HepG2 (cell line): ENCODE data around the gene PHF21B. TPM values are rescaled to one million over a fixed set of nuclear protein-coding genes. Genes with fewer than 3 reads are reported as not detected.
A peak's percentile ranks its signal among the peaks of the same experiment; 100 is the strongest.

ENCODE experiments used
- AGO1 ChIP-seq: fragments of 200-400 bp; formaldehyde crosslinking; IDR thresholded peaks from 2 replicates; pipeline ENCODE4 v1.6.1; 2017; ENCODE audit warnings: mild to moderate bottlenecking, low read depth, low read length, moderate library complexity; ENCODE audit not compliant: poor library complexity, severe bottlenecking
- CEBPB ChIP-seq: IDR thresholded peaks from 2 replicates; pipeline ENCODE4 v1.6.1; 2011; ENCODE audit warnings: low read depth, low read length, improper control_type of control experiment, borderline replicate concordance
- ERF ChIP-seq: IDR thresholded peaks from 2 replicates; pipeline ENCODE4 v1.6.1; 2018; ENCODE audit warnings: missing biosample characterization, missing genetic modification reagents
- ESRRA ChIP-seq: sonication (generic); formaldehyde crosslinking; IDR thresholded peaks from 2 replicates; pipeline ENCODE4 v1.5.1; 2020; ENCODE audit warnings: mild to moderate bottlenecking, low read depth, missing genetic modification reagents
- HNRNPLL ChIP-seq: fragments of 200-400 bp; formaldehyde crosslinking; IDR thresholded peaks from 2 replicates; pipeline ENCODE4 v1.6.1; 2017; ENCODE audit warnings: mild to moderate bottlenecking, low read depth, low read length; ENCODE audit not compliant: poor library complexity, severe bottlenecking
- IKZF1 ChIP-seq: fragments of 450-650 bp; IDR thresholded peaks from 2 replicates; pipeline ENCODE4 v1.7.1; 2016
- MXI1 ChIP-seq: IDR thresholded peaks from 3 replicates; pipeline ENCODE4 v1.6.1; 2012; ENCODE audit warnings: low read depth, low read length, inconsistent platforms, borderline replicate concordance
- NR0B2 ChIP-seq: sonication (generic); formaldehyde crosslinking; IDR thresholded peaks from 2 replicates; pipeline ENCODE4 v1.4.0; 2020; ENCODE audit warnings: mild to moderate bottlenecking, missing genetic modification reagents
- RBAK ChIP-seq: sonication (generic); formaldehyde crosslinking; IDR thresholded peaks from 2 replicates; pipeline ENCODE4 v1.5.1; 2020; ENCODE audit warnings: mild to moderate bottlenecking, missing genetic modification reagents
- RBM22 ChIP-seq: fragments of 200-400 bp; formaldehyde crosslinking; optimal IDR thresholded peaks from 2 replicates; pipeline ENCODE3; 2017; ENCODE audit warnings: mild to moderate bottlenecking, low read length, moderate library complexity
- ZNF180 ChIP-seq: sonication (generic); formaldehyde crosslinking; IDR thresholded peaks from 2 replicates; pipeline ENCODE4 v1.4.0; 2020; ENCODE audit warnings: low read depth, missing genetic modification reagents, borderline replicate concordance
- ZNF329 ChIP-seq: sonication (generic); formaldehyde crosslinking; IDR thresholded peaks from 2 replicates; pipeline ENCODE4 v1.9.0; 2021; ENCODE audit warnings: low read depth, mild to moderate bottlenecking, missing genetic modification reagents
- ZNF331 ChIP-seq: sonication (generic); formaldehyde crosslinking; IDR thresholded peaks from 2 replicates; pipeline ENCODE4 v1.4.0; 2020; ENCODE audit warnings: missing genetic modification reagents
- ZNF550 ChIP-seq: sonication (generic); formaldehyde crosslinking; IDR thresholded peaks from 2 replicates; pipeline ENCODE4 v1.4.0; 2020; ENCODE audit warnings: mild to moderate bottlenecking, missing genetic modification reagents, borderline replicate concordance
- ZUFSP ChIP-seq: sonication (generic); formaldehyde crosslinking; IDR thresholded peaks from 2 replicates; pipeline ENCODE4 v1.9.0; 2021; ENCODE audit warnings: missing genetic modification reagents, mild to moderate bottlenecking, borderline replicate concordance
- ZXDC ChIP-seq: sonication (generic); formaldehyde crosslinking; IDR thresholded peaks from 2 replicates; pipeline ENCODE4 v1.5.0; 2020; ENCODE audit warnings: mild to moderate bottlenecking, missing genetic modification reagents
- polyA plus RNA-seq, 8 experiments: library from polyadenylated mRNA; depleted of rRNA in 3 of 8; stranded (reverse) in 7 of 8; unstranded in 1 of 8; fragments of >200 nt; fragmentation: Illumina TruSeq in 4 of 8; extraction: Trizol in 4 of 8; gene quantifications; 2 replicates each; pipeline versions ENCODE4 v1.2.1 to v1.2.3, GENCODE V29; 2011 to 2016; ENCODE audit warnings: low read depth in 4 of 8, missing spikeins in 1 of 8, mixed read lengths in 1 of 8; ENCODE audit not compliant: insufficient read depth in 1 of 8
- total RNA-seq, 5 experiments: library from RNA; depleted of rRNA; stranded (reverse); fragments of >200 nt; fragmentation: Illumina TruSeq; extraction: Trizol; gene quantifications; 2 replicates each; pipeline ENCODE4 v1.2.3, GENCODE V29; 2016; ENCODE audit warnings: low read depth in 1 of 5
- TF ChIP-seq, protein P1 (sequence below): sonication (generic); formaldehyde crosslinking; IDR thresholded peaks from 2 replicates; pipeline ENCODE4 v1.5.1; 2020; ENCODE audit warnings: mild to moderate bottlenecking, moderate library complexity, missing genetic modification reagents
- TF ChIP-seq, protein P2 (sequence below): sonication (generic); formaldehyde crosslinking; IDR thresholded peaks from 2 replicates; pipeline ENCODE4 v1.4.0; 2020; ENCODE audit warnings: missing genetic modification reagents

The PHF21B gene
- total and polyA plus RNA-seq, 2 of the 13 experiments (the other 11 are each of a cell fraction or from before 2014, with no cell fraction given), result not detected

GRCh38 chr22:44975427-44976262 lies 34.2 kb downstream of the PHF21B start (continued):
- TF ChIP-seq ERF (CRISPR knock-in tag), result peak; percentile 98
- TF ChIP-seq ESRRA, result no peak; the same call in 1 of the 2 replicates
- TF ChIP-seq AGO1, result no peak
- no peak for TF ChIP-seq RBAK (CRISPR knock-in tag)
- no peak for TF ChIP-seq IKZF1
- TF ChIP-seq RBM22, result no peak
- peak; percentile 61; the same call in 1 of the 2 replicates for TF ChIP-seq ZNF329 (CRISPR knock-in tag)
- no peak; the same call in 1 of the 2 replicates for TF ChIP-seq ZNF180 (CRISPR knock-in tag)
- no peak for TF ChIP-seq ZUFSP
- TF ChIP-seq NR0B2 (CRISPR knock-in tag), result peak; percentile 74; the same call in 1 of the 2 replicates
- no peak for TF ChIP-seq HNRNPLL
- TF ChIP-seq CEBPB, result peak; percentile 33; the same call in 1 of the 2 replicates
- TF ChIP-seq, protein P1, sequence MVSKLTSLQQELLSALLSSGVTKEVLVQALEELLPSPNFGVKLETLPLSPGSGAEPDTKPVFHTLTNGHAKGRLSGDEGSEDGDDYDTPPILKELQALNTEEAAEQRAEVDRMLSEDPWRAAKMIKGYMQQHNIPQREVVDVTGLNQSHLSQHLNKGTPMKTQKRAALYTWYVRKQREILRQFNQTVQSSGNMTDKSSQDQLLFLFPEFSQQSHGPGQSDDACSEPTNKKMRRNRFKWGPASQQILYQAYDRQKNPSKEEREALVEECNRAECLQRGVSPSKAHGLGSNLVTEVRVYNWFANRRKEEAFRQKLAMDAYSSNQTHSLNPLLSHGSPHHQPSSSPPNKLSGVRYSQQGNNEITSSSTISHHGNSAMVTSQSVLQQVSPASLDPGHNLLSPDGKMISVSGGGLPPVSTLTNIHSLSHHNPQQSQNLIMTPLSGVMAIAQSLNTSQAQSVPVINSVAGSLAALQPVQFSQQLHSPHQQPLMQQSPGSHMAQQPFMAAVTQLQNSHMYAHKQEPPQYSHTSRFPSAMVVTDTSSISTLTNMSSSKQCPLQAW, result peak; percentile 77
- TF ChIP-seq, protein P2, sequence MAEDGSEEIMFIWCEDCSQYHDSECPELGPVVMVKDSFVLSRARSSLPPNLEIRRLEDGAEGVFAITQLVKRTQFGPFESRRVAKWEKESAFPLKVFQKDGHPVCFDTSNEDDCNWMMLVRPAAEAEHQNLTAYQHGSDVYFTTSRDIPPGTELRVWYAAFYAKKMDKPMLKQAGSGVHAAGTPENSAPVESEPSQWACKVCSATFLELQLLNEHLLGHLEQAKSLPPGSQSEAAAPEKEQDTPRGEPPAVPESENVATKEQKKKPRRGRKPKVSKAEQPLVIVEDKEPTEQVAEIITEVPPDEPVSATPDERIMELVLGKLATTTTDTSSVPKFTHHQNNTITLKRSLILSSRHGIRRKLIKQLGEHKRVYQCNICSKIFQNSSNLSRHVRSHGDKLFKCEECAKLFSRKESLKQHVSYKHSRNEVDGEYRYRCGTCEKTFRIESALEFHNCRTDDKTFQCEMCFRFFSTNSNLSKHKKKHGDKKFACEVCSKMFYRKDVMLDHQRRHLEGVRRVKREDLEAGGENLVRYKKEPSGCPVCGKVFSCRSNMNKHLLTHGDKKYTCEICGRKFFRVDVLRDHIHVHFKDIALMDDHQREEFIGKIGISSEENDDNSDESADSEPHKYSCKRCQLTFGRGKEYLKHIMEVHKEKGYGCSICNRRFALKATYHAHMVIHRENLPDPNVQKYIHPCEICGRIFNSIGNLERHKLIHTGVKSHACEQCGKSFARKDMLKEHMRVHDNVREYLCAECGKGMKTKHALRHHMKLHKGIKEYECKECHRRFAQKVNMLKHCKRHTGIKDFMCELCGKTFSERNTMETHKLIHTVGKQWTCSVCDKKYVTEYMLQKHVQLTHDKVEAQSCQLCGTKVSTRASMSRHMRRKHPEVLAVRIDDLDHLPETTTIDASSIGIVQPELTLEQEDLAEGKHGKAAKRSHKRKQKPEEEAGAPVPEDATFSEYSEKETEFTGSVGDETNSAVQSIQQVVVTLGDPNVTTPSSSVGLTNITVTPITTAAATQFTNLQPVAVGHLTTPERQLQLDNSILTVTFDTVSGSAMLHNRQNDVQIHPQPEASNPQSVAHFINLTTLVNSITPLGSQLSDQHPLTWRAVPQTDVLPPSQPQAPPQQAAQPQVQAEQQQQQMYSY, result peak; percentile 66; the same call in 1 of the 2 replicates
- no peak; the same call in 2 of the 3 replicates for TF ChIP-seq MXI1
- peak; percentile 73; the same call in 1 of the 2 replicates for TF ChIP-seq ZXDC (CRISPR knock-in tag)
- TF ChIP-seq ZNF331 (CRISPR knock-in tag), result peak; percentile 96
- no peak for TF ChIP-seq ZNF550 (CRISPR knock-in tag)
